ENCODE measurements around the gene PEAK1.
"Not testable (repeated sequence)": the region's sequence is repeated elsewhere in the genome, so short reads cannot be mapped to it uniquely, and the experiment has no call there.

The PEAK1 gene

DNA sequence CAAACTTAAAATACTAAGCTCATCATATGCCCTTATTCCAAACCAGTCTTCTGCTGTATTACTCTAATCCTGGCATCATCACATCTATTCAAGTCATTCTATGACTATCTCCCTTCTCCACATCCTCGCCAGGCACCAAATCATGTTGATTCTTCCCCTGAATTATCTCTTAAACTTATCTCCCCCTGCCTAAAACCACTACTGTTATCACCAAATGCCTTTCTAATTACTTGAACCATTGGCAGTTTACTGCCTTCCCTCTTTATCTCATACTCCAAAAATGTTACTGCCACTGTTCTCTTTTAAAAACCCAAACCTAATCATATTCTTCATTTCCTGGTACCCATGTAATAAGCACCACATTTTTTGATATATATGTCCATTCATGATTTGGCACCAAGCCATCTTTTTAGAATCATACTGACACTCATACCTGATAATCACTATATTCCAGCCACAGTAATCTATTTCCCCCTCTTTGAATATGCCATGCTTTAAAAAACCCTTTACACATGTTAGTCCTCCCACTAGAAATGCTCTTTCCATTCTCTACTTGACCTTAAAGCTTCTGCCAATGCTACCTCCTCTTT is 126.8 kb downstream of the PEAK1 start:
- DNase-seq, result no peak

DNA sequence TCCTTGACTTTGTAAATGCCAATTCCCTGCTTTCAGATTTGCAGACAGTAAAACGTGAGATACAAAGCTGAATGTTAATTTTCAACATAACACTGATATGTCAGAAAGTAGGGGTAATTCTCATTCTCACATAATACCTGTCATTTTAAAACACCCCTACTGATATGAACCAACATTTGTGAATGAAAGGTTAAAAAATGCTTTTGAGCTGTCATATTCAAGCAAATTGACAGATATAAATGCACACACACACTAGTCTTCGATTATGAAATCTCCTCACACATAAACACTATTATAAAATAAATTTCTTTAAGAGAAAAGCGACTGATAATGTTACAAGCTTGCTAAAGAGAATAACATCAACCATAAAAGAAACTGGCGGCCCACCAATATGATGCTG is 128.8 kb downstream of the PEAK1 start:
- no peak for DNase-seq

DNA sequence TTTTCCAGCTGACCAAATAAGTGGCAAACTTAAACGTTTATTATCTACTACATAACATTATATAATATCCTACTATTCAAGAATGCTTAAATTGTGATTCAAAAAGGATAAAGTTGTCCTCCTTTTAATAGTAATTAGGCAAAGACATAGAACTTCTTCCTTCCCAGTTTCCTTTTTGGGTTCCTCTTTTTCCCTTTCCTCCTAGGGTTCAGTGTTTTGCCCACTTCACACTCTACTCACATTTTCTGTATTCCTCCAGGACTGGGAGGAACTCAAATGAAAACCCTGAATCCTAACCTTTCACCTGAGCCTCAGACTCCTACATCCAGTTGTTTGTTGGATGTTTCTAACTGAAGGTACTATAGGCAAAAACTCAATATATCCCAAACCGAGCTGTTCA is 132.5 kb downstream of the PEAK1 start:
- DNase-seq, result no peak

DNA sequence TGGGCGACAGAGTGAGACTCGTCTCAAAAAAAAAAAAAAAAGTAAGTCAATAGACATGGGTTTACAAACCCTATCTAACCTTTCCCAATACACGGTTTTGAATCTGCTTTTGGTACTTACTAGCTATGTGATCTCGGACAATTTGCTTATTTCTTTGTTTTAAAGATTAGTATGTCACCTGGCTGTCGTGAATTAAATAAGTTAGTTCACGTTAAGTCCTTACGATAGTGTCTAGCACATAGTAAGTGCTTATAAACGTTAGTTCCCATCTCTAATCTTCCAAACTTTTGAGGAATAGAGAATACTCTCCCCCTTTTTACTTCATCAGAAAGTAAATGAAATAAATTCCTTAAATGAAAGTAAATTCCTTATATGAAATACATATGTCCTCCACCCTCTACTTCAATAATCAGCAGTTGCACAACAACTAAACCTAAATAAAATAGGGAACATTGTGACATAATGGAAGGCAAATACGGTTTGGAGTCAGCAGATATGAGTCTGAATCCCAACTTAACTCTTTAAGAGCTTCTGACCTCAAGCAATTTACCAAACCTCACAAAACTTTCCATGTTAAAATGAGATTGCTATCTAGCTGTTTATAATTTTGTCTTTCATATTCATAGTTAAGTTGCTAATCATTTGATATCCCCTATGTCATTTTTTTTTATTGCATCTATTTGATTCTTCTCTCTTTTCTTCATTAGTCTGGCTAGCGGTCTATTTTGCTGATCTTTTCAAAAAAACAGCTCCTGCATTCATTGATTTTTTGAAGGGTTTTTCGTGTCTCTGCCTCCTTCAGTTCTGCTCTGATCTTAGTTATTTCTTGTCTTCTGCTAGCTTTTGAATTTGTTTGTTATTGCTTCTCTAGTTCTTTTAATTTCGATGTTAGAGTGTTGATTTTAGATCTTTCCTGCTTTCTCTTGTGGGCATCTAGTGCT is 134.6 kb downstream of the PEAK1 start:
- DNase-seq, result no peak

DNA sequence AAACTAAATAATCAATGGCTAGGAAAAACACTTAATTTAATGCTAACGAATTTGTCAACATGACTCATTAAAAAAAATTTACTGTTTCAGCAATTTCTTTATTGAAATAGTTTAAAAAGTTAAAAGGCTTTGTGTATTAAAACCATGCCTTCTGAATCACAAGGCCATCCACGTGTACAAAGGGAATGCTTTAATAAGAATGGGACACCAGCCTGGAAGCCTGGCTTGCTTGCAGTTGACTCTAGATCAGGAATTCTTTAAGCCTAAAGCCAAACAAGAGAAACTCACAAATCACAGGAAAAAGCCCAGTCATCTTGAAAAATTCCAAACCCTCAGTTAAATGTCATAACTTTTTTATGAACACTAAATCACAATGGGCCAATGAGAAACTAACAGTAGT is 137.6 kb downstream of the PEAK1 start:
- DNase-seq, result no peak

DNA sequence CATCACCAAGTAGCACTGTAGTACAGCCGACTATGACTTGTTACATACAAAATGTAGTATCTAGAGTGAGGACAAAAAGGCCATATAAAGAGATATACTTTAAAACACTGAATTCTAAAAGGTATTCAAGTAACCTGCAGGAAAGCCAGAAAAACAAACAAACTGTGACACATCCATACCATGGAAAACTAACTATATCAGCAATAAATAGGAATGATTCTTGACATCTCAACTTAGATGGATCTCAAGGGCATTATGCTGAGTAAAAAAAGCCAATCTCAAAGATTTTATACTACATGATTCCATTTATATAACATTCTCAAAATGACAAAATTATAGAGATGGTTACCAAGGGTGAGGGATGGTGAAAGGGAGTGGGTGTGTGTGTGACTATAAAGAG is 143.0 kb downstream of the PEAK1 start:
- DNase-seq, result no peak

DNA sequence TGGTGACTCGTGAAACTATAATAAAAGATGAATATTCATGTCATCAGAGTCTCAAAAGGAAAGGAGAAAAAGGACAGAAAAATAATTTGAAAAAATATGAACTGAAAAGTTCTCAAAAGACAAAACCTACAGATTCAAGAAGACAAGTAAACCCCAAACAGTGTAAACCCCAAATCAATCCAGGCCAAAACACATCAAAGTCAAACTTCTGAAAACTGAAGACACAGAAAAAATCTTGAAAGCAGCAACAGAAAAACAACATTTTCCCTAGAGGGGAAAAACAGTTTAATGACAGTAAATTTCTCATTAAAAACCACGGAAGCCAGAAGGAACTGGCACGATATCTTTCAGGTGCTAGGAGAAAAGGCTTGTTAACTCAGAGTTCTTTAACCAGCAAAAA is 143.8 kb downstream of the PEAK1 start:
- DNase-seq, result no peak

DNA sequence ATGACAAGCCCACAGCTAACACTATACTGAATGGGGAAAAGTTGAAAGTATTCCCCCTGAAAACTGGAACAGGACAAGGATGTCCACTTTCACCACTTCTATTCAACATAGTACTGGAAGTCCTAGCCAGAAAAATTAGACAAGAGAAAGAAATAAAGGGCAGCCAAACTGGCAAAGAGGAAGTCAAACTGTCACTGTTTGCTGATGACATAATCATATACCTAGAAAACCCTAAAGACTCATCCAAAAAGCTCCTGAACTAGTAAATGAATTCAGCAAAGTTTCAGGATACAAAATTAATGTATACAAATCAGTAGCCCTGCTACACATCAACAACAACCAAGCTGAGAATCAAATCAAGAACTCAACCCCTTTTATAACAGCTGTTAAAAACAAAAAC is 146.8 kb downstream of the PEAK1 start:
- DNase-seq, result not testable (repeated sequence)

DNA sequence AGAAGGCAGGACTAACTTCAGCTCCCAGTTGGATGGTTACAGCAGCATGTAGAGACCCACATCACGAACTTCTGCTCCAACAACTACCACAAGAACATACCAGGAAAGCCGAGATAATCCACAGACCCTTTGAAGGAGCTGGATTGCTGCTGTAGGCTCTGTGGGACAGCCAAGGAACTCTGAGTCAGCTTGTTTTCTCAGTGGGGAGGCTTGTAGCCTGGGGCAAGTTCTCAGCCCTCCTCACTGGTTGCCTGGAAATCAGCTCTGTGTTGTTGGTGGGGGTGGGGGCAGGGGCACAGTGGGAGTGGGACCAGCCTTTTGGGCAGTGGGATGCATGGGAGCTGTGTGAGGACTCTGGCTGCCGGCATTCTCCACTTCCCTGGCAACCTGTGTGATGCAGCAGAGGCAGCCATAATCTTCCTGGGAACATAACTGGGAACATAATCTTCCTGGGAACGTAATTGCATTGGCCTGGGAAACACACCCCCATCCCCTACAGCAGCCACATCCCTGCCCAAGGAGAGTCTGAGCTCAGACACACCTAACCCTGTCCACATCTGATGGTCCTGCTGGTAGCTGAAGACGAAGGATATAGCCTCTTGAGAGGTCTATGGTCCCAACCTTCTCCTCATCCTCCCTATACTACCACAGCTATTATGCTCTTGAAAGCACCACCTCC is 153.1 kb downstream of the PEAK1 start:
- no peak for DNase-seq

DNA sequence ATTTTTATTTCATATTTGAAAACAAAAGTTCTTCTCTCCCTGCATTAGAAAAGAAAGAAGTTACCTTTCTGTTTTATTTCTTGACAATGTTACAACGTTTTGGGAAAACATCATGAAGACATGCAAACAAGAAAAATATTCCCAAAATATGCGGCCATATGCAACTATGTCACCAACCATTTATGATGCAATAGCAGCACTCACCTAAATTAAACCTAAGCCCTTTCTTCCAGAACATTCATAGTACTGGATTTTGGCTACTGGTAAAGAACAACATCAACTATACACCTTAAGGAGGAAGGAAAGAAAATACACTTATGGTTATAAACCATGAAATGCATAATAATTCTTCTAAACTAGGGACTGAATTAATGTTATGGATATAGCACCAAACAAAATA is 164.5 kb downstream of the PEAK1 start:
- DNase-seq, result no peak

DNA sequence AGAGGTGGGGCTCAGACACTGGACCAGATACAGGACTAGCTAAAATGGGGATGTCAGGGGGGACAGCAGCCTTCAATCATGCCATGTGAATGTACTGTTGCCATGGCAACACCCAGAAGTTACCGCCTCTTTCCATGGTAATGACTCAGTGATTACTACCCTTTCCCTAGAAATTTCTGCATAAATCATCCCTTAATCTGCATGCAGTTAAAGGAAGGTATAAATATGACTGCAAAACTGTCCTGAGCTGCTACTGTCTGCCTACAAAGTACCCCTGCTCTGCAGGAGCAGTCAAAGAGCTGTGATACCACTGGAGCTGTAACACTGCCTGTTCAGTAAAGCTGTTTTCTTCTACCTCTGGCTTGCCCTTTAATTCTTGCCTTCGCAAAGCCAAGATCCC is 168.2 kb downstream of the PEAK1 start:
- DNase-seq, result no peak

DNA sequence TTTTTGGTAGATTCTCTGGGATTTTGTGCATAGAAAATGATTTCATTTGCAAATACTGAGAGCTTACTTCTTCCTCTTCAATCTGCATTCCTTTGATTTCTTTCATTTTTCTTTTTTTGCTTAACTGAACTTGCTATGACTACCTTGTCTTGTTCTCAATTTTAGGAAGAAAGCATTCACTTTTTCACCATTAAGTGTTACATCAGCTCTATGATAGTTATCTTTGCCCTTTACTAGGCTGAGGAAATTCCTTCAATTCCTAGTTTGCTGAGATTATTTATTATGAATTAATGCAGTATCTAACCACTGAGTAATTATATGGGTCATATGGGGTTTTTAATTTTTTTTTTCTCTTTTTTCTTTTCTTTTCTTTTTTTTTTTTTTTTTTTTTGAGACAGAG is 172.8 kb downstream of the PEAK1 start:
- DNase-seq, result no peak

DNA sequence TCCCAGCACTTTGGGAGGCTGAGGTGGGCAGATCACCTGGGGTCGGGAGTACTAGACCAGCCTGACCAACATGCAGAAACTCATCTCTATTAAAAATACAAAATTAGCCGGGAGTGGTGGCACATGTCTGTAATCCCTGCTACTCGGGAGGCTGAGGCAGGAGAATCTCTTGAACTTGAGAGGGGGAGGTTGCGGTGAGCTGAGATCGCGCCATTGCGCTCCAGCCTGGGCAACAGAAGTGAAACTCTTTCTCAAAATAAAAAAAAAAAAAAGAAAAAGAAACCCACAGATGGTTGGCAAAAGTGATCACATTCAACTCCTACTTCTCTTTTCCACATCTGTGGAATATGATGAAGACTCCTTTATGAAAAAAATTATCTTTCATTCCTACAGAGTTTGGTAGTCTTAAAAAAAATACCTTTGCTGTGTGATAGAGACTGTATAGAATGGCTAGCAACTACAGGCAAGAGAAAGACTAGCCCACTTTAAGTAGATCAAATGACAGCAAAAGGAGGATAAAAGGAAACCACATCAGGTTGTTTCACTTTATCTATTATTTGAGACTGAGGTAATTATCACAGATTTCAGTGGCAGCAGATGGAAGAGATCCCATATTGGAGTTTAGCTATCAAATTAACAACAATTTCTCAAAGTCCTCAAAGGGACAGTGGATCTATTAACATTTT is 176.0 kb downstream of the PEAK1 start:
- no peak for DNase-seq

DNA sequence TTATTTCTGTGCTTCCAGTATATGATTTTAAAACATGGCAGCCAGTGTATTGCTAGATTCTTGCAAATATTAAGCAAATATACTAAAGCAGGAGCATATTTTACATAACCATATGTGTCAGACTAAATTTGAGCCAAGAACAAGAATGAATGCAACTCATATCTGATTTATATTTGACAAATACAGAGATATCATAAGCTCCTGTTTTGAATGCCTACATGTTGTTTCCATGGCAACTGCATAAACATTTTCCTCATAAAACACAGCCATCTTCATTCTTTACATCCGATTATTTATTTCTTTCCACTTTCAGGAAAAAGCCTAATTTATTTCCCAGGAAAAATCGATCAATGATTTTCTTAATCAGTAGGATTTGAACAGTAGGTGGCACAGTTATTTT is 176.8 kb downstream of the PEAK1 start:
- no peak for DNase-seq

DNA sequence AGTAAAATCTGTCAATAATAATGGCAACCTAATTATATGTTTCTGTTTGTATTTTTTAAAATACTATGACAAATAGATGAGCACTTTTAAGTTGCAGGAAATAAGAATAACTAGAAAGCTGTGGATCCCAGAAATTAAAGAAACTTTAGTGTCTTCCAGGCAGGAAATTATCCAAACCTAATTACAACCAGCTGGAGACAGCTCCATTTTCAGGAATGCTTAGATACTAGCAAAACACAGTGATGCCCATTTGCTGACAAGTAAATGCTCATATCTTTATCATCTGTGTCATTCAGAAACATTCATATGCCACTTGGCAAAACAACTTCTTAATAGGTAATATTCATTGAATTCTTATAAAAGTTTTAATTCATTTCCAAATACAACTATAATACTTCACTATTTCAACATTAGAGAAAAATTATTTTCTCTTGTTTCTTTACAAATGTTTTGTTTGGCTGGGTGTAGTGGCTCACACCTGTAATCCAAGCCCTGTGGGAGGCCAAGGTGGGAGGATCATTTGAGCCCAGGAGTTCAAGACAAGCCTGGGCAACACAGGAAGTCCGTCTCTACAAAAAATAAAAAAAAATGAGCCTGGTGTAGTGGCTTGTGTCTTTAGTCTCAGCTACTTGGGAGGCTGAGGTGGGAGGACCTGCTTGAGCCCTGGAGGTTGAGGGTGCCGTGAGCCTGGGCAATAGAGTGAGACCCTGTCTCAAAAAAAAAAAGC is 179.9 kb downstream of the PEAK1 start:
- no peak for DNase-seq

DNA sequence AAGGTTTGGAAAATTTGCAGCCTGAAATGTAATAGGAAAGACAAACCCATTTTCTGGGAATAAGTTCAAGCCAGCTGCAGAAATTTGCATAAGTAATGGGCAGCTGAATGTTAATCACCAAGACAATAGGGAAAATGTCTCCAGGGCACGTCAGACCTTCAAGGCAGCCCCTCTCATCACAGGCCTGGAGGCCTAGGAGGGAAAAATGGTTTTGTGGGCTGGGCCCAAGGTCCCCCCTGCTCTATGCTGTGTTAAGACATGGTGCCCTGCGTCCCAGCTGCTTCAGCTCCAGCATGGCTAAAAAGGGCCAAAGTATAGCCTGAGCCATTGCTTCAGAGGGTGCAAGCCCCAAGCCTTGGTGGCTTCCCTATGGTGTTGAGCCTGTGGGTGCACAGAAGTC is 184.3 kb downstream of the PEAK1 start:
- no peak for DNase-seq

DNA sequence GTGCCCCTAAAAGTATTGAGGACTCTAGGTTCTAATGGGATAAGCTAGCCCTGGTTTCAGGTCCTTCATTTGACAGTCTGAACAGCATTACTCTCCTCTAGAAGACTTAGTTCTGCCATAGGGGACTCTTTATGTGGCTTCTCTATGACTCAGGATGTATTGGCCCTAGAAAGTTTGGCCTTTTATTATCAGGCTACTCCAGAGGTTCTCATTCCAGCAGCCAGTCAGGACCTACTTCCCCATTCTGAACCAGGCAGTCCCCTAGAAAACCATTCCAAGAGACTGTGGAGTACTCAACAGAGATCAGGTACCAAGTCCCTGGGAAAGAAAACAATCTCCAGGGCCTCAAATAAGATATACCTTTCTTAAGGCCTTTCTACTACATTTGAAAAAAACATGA is 191.1 kb downstream of the PEAK1 start:
- no peak for DNase-seq

DNA sequence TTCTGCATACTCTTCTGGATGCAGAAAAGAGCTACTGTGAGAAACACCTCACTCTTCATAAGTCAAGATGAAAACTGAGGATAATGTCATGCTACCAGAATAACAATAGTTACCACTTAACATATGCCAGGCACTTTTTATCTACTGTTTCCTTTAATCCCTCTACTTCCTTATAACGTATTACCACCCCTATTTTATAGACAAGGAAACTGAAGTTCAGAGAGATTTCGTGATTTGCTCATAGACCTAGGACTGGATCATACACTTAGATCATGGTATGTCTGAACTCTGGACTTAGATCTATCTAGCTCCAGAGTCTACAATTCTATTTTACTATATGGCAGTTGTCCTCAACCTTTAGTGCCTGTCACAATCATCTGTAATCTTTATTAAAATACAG is 193.3 kb downstream of the PEAK1 start:
- no peak for DNase-seq

DNA sequence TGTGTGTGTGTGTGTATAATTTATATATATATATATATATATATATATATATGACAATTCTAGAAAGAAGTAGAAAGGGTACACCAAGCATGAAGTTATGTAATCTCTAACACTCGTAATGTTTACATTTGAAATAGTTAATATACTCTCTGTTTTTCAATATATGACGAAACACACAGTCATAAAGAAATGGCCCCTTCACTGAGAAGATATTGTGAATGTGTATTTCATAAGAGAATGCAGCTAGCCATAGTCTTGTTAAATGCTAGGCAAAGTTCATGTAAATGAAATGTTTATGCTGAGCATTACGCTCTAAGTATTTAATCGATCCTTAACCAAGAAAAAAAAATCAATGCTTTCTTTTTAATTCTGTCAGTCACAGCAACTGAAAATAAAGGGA is 194.3 kb downstream of the PEAK1 start:
- DNase-seq, result no peak

DNA sequence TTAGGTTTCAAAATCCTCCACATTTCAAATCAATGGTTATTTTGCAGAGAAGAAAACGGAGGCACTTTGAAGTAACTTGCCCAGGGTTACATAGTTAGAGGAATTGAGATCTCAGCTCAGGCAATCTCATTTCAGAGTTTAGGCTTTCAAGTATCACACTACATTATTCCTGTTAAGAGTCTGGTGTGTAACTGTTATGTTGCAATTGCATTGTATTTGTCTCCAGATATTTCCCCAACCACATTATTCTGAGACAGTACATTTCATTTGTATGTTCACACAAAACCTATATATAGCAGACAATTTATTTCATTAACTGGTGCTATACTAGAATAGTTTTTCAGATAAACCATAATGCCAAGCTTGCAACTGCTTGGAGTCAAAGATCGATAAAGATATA is 194.8 kb downstream of the PEAK1 start:
- no peak for DNase-seq

DNA sequence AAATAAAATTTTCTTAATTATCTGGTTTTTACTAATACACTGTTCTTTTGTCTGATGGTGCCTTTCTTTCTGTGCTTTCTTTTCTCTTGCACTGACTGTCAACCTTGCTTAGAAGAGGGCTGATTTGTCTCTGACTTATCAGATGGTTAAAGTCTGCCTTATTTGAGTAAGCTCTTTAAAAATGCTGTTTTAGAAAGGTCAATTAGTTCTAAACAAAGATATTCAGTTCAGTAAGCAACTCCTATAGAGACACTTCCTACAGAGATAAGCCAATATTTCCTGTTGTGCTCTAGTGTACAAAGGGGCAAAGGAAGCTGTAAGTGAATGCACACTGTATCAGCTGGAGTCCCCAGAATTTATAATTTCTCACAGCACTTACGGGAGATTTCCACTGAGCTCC is 195.6 kb downstream of the PEAK1 start:
- DNase-seq, result no peak

DNA sequence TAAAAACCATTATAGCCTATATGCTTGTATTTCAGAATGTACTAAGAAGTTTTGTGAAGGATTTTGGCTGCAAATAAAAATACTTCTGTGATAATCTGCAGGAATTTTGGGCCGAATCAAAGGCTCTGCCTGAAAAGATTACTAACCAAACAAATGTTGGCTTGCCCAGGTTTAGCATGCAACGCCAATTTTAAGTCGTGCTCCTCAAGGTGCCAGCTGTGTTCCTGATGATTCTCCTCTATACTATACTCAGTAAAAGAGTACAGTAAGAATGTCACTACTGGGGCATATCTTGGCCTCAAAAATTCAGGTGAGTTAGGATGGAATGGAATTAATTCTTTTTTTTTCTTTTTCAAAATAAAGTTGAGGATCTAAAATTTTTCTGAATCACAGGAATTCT is 198.2 kb downstream of the PEAK1 start:
- no peak for DNase-seq

DNA sequence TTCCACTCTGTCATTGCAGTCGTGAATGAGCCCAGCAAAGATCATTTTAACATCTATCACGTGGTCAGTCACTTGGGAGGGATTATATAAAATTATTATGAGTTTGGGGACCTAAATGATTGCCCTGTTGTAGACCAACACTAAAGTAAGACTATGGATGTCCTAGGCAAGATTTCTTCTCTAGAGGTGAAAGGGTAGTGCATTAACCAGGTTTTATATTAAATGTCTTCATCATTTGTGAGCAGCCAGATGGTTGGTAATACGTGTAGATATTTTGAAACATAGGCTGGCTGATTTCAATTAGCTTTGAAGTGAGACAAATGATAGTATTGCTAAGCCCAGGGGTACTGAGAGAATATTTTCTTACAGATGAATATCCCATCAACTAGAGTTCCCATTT is 198.7 kb downstream of the PEAK1 start:
- DNase-seq, result no peak

Data from NCI-H446 (cell line).